HG03439 (cell line): ENCODE results near the gene LCNL1.

ENCODE experiments used
- ATAC-seq: cut with Tn5 transposase; IDR thresholded peaks from one replicate; pipeline ENCODE4 v1.9.1; 2021; ENCODE audit warnings: mild to moderate bottlenecking, moderate library complexity; ENCODE audit not compliant: unreplicated experiment

Gene LCNL1

GRCh38 chr9:137009217-137009616 lies 26.4 kb downstream of the LCNL1 start:
- ATAC-seq: no peak

- no peak for ATAC-seq
Measured at GRCh38 chr9:137009938-137010732, 27.3 kb downstream of the LCNL1 start.

GRCh38 chr9:137011156-137011555 lies 28.4 kb downstream of the LCNL1 start:
- ATAC-seq: no peak

- ATAC-seq: no peak
Measured at GRCh38 chr9:137011907-137012675, 29.3 kb downstream of the LCNL1 start.

- ATAC-seq: no peak
Measured at GRCh38 chr9:137012694-137013570, 30.1 kb downstream of the LCNL1 start.

GRCh38 chr9:137013571-137013940 lies 30.8 kb downstream of the LCNL1 start:
- no peak for ATAC-seq

GRCh38 chr9:137014166-137014565 lies 31.4 kb downstream of the LCNL1 start:
- ATAC-seq: no peak

- ATAC-seq: no peak
Measured at GRCh38 chr9:137014776-137015539, 32.2 kb downstream of the LCNL1 start.

- ATAC-seq: no peak
Measured at GRCh38 chr9:137015540-137015930, 32.7 kb downstream of the LCNL1 start.

- ATAC-seq: no peak
Measured at GRCh38 chr9:137015976-137016375, 33.2 kb downstream of the LCNL1 start.

GRCh38 chr9:137016436-137016835 lies 33.6 kb downstream of the LCNL1 start:
- ATAC-seq: no peak

- ATAC-seq: no peak
Measured at GRCh38 chr9:137017071-137017470, 34.3 kb downstream of the LCNL1 start.

- no peak for ATAC-seq
Measured at GRCh38 chr9:137017791-137018497, 35.2 kb downstream of the LCNL1 start.

GRCh38 chr9:137018761-137019559 lies 36.2 kb downstream of the LCNL1 start:
- no peak for ATAC-seq

GRCh38 chr9:137019891-137020683 lies 37.3 kb downstream of the LCNL1 start:
- no peak for ATAC-seq

- no peak for ATAC-seq
Measured at GRCh38 chr9:137020771-137021567, 38.2 kb downstream of the LCNL1 start.

GRCh38 chr9:137021568-137021978 lies 38.8 kb downstream of the LCNL1 start:
- no peak for ATAC-seq
